Keratinocyte (primary cell): ENCODE data around the gene RPP14. TPM values are rescaled to one million over a fixed set of nuclear protein-coding genes. Genes with fewer than 3 reads are reported as not detected.

Source experiments
- DNase-seq: peaks from one replicate; pipeline ENCODE4 v3.0.0-alpha.2; 2011; ENCODE audit warnings: low read depth, missing footprints, low spot score
- FAIRE-seq: peaks from 2 replicates; lab custom pipeline; 2011; peaks lifted over from hg19 to GRCh38; lab: Jason Lieb, UNC
- H2AFZ ChIP-seq: 2 replicates; pipeline ENCODE4 v1.6.0; 2012; ENCODE audit warnings: low read length, control low read depth, inconsistent platforms; ENCODE audit not compliant: control insufficient read depth
- H3K27ac ChIP-seq: 2 replicates; pipeline ENCODE4 v1.5.1; 2011; ENCODE audit warnings: low read length; ENCODE audit not compliant: control insufficient read depth, insufficient read depth
- H3K27me3 ChIP-seq: 3 replicates; pipeline ENCODE4 v1.6.0; 2011; ENCODE audit warnings: low read length; ENCODE audit not compliant: control insufficient read depth, insufficient read depth; ENCODE audit errors: extremely low read depth
- H3K36me3 ChIP-seq, 2 experiments: 2 replicates in 1 of 2; 3 replicates in 1 of 2; pipeline ENCODE4 v1.5.1; 2011; ENCODE audit warnings: low read length in 2 of 2, mild to moderate bottlenecking in 1 of 2; ENCODE audit not compliant: control insufficient read depth in 2 of 2, insufficient read depth in 2 of 2; ENCODE audit errors: extremely low read depth in 1 of 2
- H3K4me1 ChIP-seq: 3 replicates; pipeline ENCODE4 v1.5.1; 2011; ENCODE audit warnings: low read length; ENCODE audit not compliant: control insufficient read depth, insufficient read depth; ENCODE audit errors: extremely low read depth
- H3K4me2 ChIP-seq: 3 replicates; pipeline ENCODE4 v1.6.0; 2011; ENCODE audit warnings: low read depth, low read length; ENCODE audit not compliant: control insufficient read depth, insufficient read depth; ENCODE audit errors: extremely low read depth
- H3K4me3 ChIP-seq, 3 experiments: fragments of 200-600 bp in 1 of 3; sonication (generic) in 1 of 3; 2 replicates in 2 of 3; 3 replicates in 1 of 3; pipeline ENCODE4 v1.5.1; 2011 to 2016; ENCODE audit warnings: low read length in 3 of 3, mild to moderate bottlenecking in 3 of 3, control low read depth in 2 of 3, inconsistent platforms in 1 of 3, low read depth in 1 of 3, mixed read lengths in 1 of 3, mixed run types in 1 of 3, moderate library complexity in 1 of 3; ENCODE audit not compliant: control insufficient read depth in 2 of 3, insufficient read depth in 2 of 3; ENCODE audit errors: extremely low read depth in 1 of 3
- H3K79me2 ChIP-seq: 2 replicates; pipeline ENCODE4 v1.6.0; 2012; ENCODE audit warnings: low read length; ENCODE audit not compliant: control insufficient read depth, insufficient read depth
- H3K9ac ChIP-seq: 3 replicates; pipeline ENCODE4 v1.6.0; 2011; ENCODE audit warnings: low read length; ENCODE audit not compliant: control insufficient read depth, insufficient read depth; ENCODE audit errors: extremely low read depth
- H3K9me1 ChIP-seq: 3 replicates; pipeline ENCODE4 v1.6.0; 2011; ENCODE audit warnings: low read length; ENCODE audit not compliant: control insufficient read depth, insufficient read depth; ENCODE audit errors: extremely low read depth
- H3K9me3 ChIP-seq: 2 replicates; pipeline ENCODE4 v1.5.1; 2012; ENCODE audit warnings: low read depth, low read length; ENCODE audit not compliant: control insufficient read depth
- H4K20me1 ChIP-seq: 3 replicates; pipeline ENCODE4 v1.6.0; 2011; ENCODE audit warnings: low read length; ENCODE audit not compliant: control insufficient read depth, insufficient read depth; ENCODE audit errors: extremely low read depth
- CTCF ChIP-seq, 3 experiments: IDR thresholded peaks in 1 of 3; conservative IDR thresholded peaks in 1 of 3; optimal IDR thresholded peaks in 1 of 3; 2 replicates in 2 of 3; 3 replicates in 1 of 3; pipeline versions ENCODE3 to v1.5.1; 2011; ENCODE audit warnings: low read length in 3 of 3, mild to moderate bottlenecking in 3 of 3, moderate library complexity in 2 of 3, control low read depth in 1 of 3, inconsistent platforms in 1 of 3; ENCODE audit not compliant: insufficient read depth in 2 of 3; ENCODE audit errors: extremely low read depth in 1 of 3
- EZH2 ChIP-seq: IDR thresholded peaks from one replicate; pipeline ENCODE4 v1.6.1; 2012; ENCODE audit warnings: inconsistent platforms, mild to moderate bottlenecking, low read length, moderate library complexity
- dilution Hi-C: fragments of 300-500 bp; cut with MboI; formaldehyde crosslinking; loops from one replicate; pipeline ENCODE4 v1.7.0; 2020; ENCODE audit warnings: low sequenced_read_pairs; ENCODE audit not compliant: extremely low pct_ligation_motif_present
- polyA plus RNA-seq, 5 experiments: library from polyadenylated mRNA; depleted of rRNA in 3 of 5; stranded (reverse) in 3 of 5; stranded (forward) in 1 of 5; unstranded in 1 of 5; fragments of >200 nt; gene quantifications; 1 replicate in 1 of 5; 2 replicates in 3 of 5; 3 replicates in 1 of 5; pipeline versions ENCODE4 v1.2.1 to v1.2.3, GENCODE V29; 2011 to 2012; ENCODE audit warnings: missing spikeins in 2 of 5, low read depth in 1 of 5, low replicate concordance in 1 of 5

RPP14 gene
- polyA plus RNA-seq, 1 donor (not counting 4 experiments of a cell fraction or from before 2014, with no cell fraction given), result 24.6 TPM

- no peak overlapping the region for H3K27ac ChIP-seq
- H3K9ac ChIP-seq, result no peak overlapping the region
- no peaks in the 10 kb centered on the region for H3K9me3 ChIP-seq
- H3K27me3 ChIP-seq, result no peaks in the 10 kb centered on the region
- H3K4me3 ChIP-seq, result no peak overlapping the region
- H3K36me3 ChIP-seq, result peaks cover 0 to 3% of the 10 kb centered on the region in 2 experiments
- no peak for FAIRE-seq
- TF ChIP-seq EZH2 (no peak), CTCF (optimal IDR thresholded peaks at IDR 0.05 in 1 of 3, IDR thresholded peaks at IDR 0.05 in 1 of 3, conservative IDR thresholded peaks at IDR 0.05 in 1 of 3; ENCODE audit: extremely low read depth in 1 of 3, insufficient read depth in 2 of 3, low read length in 3 of 3) (no peak)
- H3K4me2 ChIP-seq, result no peak overlapping the region
- no peaks in the 10 kb centered on the region for H3K9me1 ChIP-seq
- H3K4me1 ChIP-seq, result no peaks in the 10 kb centered on the region
- no peaks in the 10 kb centered on the region for H4K20me1 ChIP-seq
- H2AFZ ChIP-seq, result no peak overlapping the region
- no peaks in the 10 kb centered on the region for H3K79me2 ChIP-seq
- dilution Hi-C loops, result no loop called here
- DNase-seq, result no peak
These were observed 39.4 kb downstream of the RPP14 start for GRCh38 chr3:58345457-58345856.

DNA sequence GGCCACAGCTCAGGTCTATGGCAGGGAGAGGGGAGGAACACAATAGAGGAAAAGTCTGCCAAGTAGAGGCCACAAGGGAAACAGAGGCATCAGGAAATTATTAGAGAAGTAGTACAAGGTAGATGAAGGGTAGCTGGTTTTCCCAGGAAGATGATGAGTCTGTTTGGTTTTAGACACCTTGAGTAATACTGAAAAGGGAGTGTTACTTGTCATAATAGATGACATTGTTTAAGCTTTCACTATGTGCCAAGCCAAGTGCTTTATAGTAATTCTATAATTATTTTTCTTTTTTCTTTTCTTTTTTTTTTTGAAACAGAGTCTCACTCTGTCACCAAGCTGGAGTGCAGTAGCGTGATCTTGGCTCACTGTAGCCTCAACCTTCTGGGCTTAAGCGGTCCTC, 40.3 kb downstream of the RPP14 start:
- Histone ChIP-seq H2AFZ (no peak overlapping the region), H3K27me3 (no peaks in the 10 kb centered on the region), H3K4me3 (no peak overlapping the region), H3K9me3 (no peaks in the 10 kb centered on the region), H3K79me2 (no peaks in the 10 kb centered on the region), H3K9ac (no peak overlapping the region), H3K9me1 (no peaks in the 10 kb centered on the region), H3K4me2 (no peak overlapping the region), H3K27ac (no peak overlapping the region), H3K4me1 (no peaks in the 10 kb centered on the region), H4K20me1 (no peaks in the 10 kb centered on the region), H3K36me3 (peaks cover 0 to 3% of the 10 kb centered on the region in 2 experiments)
- dilution Hi-C loops, result no loop called here
- TF ChIP-seq CTCF (optimal IDR thresholded peaks at IDR 0.05 in 1 of 3, IDR thresholded peaks at IDR 0.05 in 1 of 3, conservative IDR thresholded peaks at IDR 0.05 in 1 of 3; ENCODE audit: extremely low read depth in 1 of 3, insufficient read depth in 2 of 3, low read length in 3 of 3), result no peak
- no peak for TF ChIP-seq EZH2
- DNase-seq, result no peak
- peak; percentile 17 for FAIRE-seq
